ENCODE results near the gene POLR1D.

The POLR1D gene

GRCh38 chr13:27641711-27642502 is 20.2 kb downstream of the POLR1D start:
- DNase-seq, result no peak

- no peak for DNase-seq
Observed at GRCh38 chr13:27643334-27644132, 21.8 kb downstream of the POLR1D start.

DNA sequence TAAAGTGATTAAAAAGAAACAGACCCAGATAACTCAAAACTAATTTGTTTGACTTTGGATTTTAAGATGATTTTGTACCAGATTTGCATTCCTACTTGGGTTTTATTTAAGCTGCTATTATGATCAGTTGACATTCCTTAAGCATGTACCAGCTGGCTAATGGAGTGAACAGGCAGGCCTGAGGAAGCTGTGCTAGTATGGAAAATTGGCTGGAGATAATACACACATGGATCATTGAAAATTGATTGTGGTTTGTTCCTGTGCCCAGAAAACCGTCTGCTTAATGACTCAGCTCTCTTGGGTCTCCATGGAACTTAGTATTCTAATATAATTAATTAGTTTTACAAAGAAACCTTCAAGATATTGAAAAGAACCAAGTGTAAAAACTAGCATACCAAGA is 22.6 kb downstream of the POLR1D start:
- DNase-seq, result no peak

DNA sequence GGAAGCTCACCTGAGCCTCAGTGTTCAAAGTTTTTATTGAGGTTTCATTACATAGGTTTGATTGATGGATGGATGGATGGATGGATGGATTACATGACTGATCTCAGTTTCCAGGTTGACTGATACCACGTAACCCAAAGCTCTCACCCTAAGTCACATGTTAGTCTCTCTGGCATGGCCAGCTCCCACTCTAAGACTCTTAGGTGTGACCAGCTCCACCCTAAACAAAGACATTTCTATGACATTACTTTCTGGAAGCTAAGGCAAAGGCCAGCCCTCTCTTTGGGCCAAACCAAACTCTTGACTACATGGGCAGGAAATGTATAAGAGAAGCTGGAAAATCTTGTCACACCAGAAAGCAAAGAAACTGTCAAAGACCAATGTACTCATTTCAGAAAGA is 28.6 kb downstream of the POLR1D start:
- no peak for DNase-seq

GRCh38 chr13:27654059-27654458 is 32.4 kb downstream of the POLR1D start:
- DNase-seq, result no peak

- DNase-seq, result no peak
Observed at GRCh38 chr13:27654816-27655215, 33.1 kb downstream of the POLR1D start.

DNA sequence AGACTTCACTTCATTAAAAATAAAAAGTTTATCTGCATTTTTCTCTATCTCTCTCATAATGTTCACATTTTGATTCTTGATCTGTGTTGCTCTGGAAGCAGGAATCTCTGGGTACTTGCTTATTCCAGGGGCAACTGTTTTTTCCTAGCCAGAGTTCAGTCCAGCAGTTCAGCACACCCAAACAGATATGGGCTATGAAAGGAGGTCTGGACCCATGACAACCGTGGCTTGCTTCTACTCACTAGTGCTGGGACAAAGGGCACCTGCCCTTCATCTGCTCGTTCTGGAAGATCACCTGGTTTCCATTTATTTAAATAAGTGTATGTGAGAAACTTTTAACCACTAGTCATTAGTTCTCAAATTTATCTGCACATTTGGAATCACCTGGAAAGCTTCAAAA is 36.0 kb downstream of the POLR1D start:
- DNase-seq, result no peak

GRCh38 chr13:27658546-27658945 is 36.9 kb downstream of the POLR1D start:
- no peak for DNase-seq

GRCh38 chr13:27659145-27659865 is 37.6 kb downstream of the POLR1D start:
- no peak for DNase-seq

GRCh38 chr13:27660511-27660910 is 38.8 kb downstream of the POLR1D start:
- DNase-seq, result no peak

- DNase-seq, result no peak
Observed at GRCh38 chr13:27661017-27661416, 39.3 kb downstream of the POLR1D start.

DNA sequence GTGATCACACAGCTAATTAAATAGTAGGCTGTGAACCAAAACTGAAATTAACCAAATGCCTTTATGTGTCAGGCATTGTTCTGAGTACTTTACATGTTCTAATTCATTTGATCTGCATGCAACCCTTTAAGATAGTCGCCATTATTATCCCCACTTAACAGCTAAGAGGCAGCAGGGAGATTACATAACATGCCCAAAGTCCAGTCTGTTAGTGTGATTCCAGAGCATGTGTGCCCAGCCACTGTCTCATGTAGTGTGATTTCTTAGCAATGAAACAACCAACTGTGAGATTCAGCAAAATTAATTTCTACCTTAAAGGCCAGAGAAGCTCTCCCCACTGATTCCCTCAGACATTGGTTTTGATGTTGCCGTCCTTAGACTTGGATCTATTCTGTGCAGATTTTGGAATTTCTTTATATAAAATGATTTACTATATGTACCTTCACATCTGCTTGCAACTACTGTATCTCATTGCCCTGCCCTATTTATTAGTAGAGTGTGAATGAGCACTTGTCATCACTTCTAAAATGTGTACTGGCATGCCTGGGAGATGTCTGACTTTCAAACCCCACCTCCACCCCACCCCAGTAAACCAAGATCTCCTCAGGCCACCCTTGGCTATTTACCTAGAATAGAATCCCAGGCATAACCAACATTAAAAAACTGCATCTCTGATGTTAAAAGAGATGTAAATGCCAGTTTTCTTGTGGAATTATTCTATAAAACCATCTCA is 41.2 kb downstream of the POLR1D start:
- DNase-seq, result no peak

GRCh38 chr13:27663947-27664346 is 42.3 kb downstream of the POLR1D start:
- DNase-seq, result no peak

DNA sequence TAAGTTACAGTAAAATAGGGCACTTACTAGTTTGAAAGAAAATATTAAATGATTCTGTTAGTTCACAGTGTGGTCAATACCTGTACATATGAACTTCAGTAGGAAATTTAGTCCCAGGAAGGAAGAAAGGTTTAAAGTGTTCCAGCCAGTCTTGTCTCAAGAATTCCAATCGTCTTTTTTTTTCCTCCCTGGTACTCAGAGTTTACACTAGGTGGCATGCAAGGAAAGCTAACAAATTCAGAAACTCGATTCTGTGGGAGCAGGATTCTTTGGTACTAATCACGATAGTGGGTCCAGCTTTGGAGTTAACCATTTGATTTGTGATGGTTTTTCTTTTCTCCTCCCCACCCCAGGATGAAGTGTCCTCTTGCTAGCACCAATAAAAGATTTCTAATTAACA is 43.6 kb downstream of the POLR1D start:
- no peak for DNase-seq

GRCh38 chr13:27665761-27666160 is 44.1 kb downstream of the POLR1D start:
- DNase-seq, result no peak

DNA sequence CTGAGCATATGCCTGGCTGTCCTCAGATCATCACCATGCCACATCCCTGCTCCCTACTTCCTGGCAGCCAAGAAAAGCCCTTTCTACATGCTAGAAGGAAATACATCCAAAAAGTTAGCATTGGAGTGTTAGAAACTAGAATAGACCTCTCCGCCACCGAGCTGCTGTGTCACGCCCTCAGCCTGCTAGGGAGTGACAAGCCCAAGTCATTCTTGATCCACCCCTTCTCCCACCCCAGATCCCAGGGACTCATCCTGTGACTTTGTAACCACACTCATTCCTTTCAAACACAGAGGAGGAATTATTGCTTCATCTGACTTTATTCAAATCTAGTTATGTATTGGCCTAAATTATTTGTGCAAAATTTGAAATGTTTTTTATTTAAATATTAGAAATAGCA is 45.3 kb downstream of the POLR1D start:
- no peak for DNase-seq

- no peak for DNase-seq
Observed at GRCh38 chr13:27667946-27668345, 46.3 kb downstream of the POLR1D start.

DNA sequence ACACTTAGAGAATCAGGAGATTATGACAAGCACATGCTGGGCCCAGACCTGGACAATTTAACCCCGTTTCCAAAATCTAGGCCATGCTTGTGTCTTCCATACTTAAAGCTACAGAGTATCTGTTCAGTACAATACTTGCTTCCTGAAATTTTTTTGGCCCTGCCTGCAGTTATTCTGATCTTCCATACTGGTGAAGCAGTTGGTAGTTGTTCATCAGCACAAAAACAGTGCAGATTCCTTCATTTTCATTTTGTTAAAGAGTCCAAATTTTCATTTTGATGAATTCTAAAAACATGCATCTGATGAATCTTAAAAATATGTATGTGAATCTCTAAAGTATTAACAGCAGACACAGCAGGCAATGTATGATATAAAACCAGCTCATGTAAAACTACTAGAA is 49.2 kb downstream of the POLR1D start:
- DNase-seq, result no peak

DNA sequence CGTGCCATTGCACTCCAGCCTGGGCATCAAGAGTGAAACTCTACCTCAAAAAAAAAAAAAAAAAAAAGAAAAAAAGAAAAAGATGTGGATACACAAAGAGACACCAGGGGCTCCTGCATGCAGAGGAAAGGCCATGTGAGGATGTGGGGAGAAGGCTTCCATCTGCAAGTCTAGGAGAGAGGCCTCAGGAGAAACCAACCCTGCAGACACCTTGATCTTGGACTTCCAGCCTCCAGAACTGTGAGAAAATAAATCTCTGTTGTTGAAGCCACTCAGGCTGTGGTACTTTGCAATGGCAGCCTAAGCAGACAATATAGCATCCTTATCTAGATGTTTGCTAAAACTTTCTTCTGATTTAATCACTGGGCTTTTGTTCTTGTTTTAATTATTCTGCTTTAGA is 50.3 kb downstream of the POLR1D start:
- DNase-seq, result no peak
